GM21526 (cell line): Measurements from ENCODE around the gene EPN2.

Source experiments
- ATAC-seq: cut with Tn5 transposase; IDR thresholded peaks from one replicate; pipeline ENCODE4 v1.9.1; 2021; ENCODE audit warnings: moderate library complexity; ENCODE audit not compliant: unreplicated experiment, low FRiP score

Gene EPN2

GRCh38 chr17:19360772-19361171 lies 123.6 kb downstream of the EPN2 start:
- ATAC-seq, result no peak

GRCh38 chr17:19361326-19361725 lies 124.2 kb downstream of the EPN2 start:
- ATAC-seq, result no peak

GRCh38 chr17:19361944-19362276 lies 124.7 kb downstream of the EPN2 start:
- ATAC-seq, result no peak

- peak; percentile 71 for ATAC-seq
Observed at GRCh38 chr17:19362277-19363113, 125.3 kb downstream of the EPN2 start, which contains the start of gene B9D1. Gene B9D1 (minus strand): TSS chr17:19362723. CDS start chr17:19362569, 154 bp downstream.

- no peak for ATAC-seq
Observed at GRCh38 chr17:19363114-19363438, 125.9 kb downstream of the EPN2 start.

GRCh38 chr17:19363460-19364035 lies 126.4 kb downstream of the EPN2 start:
- no peak for ATAC-seq

GRCh38 chr17:19364699-19365498 lies 127.7 kb downstream of the EPN2 start:
- ATAC-seq, result no peak

- no peak for ATAC-seq
Observed at GRCh38 chr17:19365499-19365817, 128.3 kb downstream of the EPN2 start.

GRCh38 chr17:19365833-19366636 lies 128.9 kb downstream of the EPN2 start:
- ATAC-seq, result no peak

- no peak for ATAC-seq
Observed at GRCh38 chr17:19366637-19366972, 129.4 kb downstream of the EPN2 start.

- no peak for ATAC-seq
Observed at GRCh38 chr17:19368229-19368628, 131.1 kb downstream of the EPN2 start.

GRCh38 chr17:19369107-19369778 lies 132.1 kb downstream of the EPN2 start:
- ATAC-seq, result no peak

- ATAC-seq, result no peak
Observed at GRCh38 chr17:19369846-19370492, 132.8 kb downstream of the EPN2 start.

- no peak for ATAC-seq
Observed at GRCh38 chr17:19370493-19370960, 133.4 kb downstream of the EPN2 start.

GRCh38 chr17:19371259-19372010 lies 134.3 kb downstream of the EPN2 start:
- no peak for ATAC-seq

- no peak for ATAC-seq
Observed at GRCh38 chr17:19372011-19372370, 134.8 kb downstream of the EPN2 start.

- ATAC-seq, result no peak
Observed at GRCh38 chr17:19372439-19372838, 135.3 kb downstream of the EPN2 start.

GRCh38 chr17:19372866-19373504 lies 135.8 kb downstream of the EPN2 start:
- ATAC-seq, result no peak

GRCh38 chr17:19374136-19374535 lies 137.0 kb downstream of the EPN2 start:
- ATAC-seq, result no peak
